Measurements from ENCODE around the gene ELP5.
A peak's percentile ranks its signal among the peaks of the same experiment; 100 is the strongest.

ELP5 gene

DNA sequence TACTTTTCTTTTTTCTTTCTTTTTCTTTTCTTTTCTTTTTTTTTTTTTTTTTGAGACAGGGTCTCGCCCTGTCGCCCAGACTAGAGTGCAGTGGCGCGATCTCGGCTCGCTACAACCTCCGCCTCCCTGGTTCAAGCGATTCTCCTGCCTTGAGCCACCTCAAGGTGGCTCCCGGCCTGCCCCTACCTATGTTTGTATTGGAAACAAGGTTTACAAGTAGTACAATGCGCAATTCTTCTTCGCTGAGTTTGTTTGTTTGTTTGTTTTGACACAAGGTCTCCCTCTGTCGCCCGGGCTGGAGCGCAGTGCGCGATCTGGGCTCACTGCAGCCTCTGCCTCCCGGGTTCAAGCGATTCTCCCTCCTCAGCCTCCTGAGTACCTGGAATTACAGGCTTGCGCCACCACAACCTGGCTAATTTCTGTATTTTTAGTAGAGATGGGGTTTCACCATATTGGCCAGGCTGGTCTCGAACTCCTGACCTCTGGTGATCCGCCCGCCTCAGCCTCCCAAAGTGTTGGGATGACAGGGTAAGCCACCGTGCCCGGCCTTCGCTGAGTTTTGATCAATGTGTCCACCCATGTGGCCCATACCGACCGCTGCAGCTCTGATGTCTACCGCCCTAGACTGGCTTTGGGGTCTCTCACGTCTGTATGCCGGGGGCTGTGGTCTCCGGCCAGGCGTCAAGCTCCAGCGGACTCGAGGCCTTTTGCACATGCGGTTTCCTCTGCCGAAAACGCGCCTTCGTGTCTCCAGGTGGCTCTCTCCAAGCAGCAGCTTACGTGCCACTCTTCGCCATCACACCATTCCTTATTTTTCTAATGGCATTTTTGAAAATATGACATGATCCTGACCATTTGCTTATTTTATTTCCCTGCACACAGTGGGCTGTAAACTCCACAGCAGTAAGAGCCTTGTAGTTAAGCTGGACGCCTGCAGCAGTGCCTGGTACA lies 43.5 kb downstream of the ELP5 start:
- no peaks in the 10 kb centered on the region for H3K9me3 ChIP-seq (ENCODE audit: control insufficient read depth, insufficient read depth, low read length)
- no peaks in the 10 kb centered on the region for H3K9me2 ChIP-seq (replicated peaks; ENCODE audit: control insufficient read depth, low read length)
- peaks cover 36% of the 10 kb centered on the region for H3K27me3 ChIP-seq (ENCODE audit: control insufficient read depth, low read length)
- no peaks in the 10 kb centered on the region for H3K36me3 ChIP-seq (ENCODE audit: control insufficient read depth, low read length)
- no peaks in the 10 kb centered on the region for H3K79me2 ChIP-seq (ENCODE audit: control insufficient read depth, low read length)
- H3F3A ChIP-seq (ENCODE audit: control insufficient read depth, insufficient read depth) = 0 out of 2 replicates have a peak, but pooled peaks cover 2% of the 10 kb centered on the region
- no peaks in the 10 kb centered on the region for H4K20me1 ChIP-seq (ENCODE audit: control insufficient read depth, insufficient read depth, low read depth, low read length)
- TF ChIP-seq EZH2phosphoT487 (IDR thresholded peaks at IDR 0.05; ENCODE audit: borderline replicate concordance, low read length) = no peak
- TF ChIP-seq, protein P1, sequence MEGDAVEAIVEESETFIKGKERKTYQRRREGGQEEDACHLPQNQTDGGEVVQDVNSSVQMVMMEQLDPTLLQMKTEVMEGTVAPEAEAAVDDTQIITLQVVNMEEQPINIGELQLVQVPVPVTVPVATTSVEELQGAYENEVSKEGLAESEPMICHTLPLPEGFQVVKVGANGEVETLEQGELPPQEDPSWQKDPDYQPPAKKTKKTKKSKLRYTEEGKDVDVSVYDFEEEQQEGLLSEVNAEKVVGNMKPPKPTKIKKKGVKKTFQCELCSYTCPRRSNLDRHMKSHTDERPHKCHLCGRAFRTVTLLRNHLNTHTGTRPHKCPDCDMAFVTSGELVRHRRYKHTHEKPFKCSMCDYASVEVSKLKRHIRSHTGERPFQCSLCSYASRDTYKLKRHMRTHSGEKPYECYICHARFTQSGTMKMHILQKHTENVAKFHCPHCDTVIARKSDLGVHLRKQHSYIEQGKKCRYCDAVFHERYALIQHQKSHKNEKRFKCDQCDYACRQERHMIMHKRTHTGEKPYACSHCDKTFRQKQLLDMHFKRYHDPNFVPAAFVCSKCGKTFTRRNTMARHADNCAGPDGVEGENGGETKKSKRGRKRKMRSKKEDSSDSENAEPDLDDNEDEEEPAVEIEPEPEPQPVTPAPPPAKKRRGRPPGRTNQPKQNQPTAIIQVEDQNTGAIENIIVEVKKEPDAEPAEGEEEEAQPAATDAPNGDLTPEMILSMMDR (IDR thresholded peaks at IDR 0.05; ENCODE audit: low read depth, low read length, poor library complexity, severe bottlenecking) = no peak
- H3K4me3 ChIP-seq (ENCODE audit: low read length) = peak overlapping the region; percentile 69
- H3K27ac ChIP-seq (ENCODE audit: low read depth, low read length) = no peak overlapping the region
- H3K4me2 ChIP-seq (ENCODE audit: low read length) = peak overlapping the region; percentile 89
- H3K4me1 ChIP-seq (ENCODE audit: control insufficient read depth, low read length) = peaks cover 23% of the 10 kb centered on the region

DNA sequence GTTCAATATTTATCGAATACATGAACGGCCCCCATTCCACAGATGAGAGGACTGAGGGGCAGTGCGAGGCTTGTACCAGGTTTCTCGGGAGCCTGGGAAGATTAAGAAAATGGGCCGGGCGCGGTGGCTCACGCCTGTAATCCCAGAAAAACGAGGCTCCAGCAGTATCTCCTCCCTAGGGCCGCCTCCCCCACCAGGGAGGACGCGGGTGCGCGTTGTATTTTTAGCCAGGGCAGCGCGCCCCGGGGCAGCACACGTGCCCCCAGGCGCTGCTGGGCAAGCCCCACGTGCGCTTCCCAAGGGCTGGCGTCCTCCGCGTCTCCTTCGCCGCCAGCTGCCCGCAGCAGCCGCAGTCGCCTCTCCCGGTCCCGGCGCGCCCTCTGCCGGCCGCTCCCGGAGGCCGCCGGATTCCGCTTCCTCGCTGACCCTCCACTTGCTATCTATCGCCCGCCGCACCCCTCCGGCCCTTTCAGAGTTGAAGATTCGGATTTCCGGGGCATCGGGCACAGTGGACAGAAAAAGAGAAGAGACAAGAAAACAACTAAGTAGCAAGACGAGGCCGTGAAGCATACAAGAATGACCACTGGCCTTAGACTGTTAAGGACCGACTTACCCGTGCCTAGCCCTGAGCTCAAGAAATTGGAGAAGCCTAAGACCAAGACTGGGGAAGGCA lies 44.3 kb downstream of the ELP5 start:
- H3K4me2 ChIP-seq (ENCODE audit: low read length) = peak overlapping the region; percentile 89
- TF ChIP-seq, protein P1 (IDR thresholded peaks at IDR 0.05; ENCODE audit: low read depth, low read length, poor library complexity, severe bottlenecking) = peak; percentile 93
- no peak for TF ChIP-seq EZH2phosphoT487 (IDR thresholded peaks at IDR 0.05; ENCODE audit: borderline replicate concordance, low read length)
- H3F3A ChIP-seq (ENCODE audit: control insufficient read depth, insufficient read depth) = 0 out of 2 replicates have a peak, but pooled peaks cover 2% of the 10 kb centered on the region
- H3K9me2 ChIP-seq (replicated peaks; ENCODE audit: control insufficient read depth, low read length) = no peaks in the 10 kb centered on the region
- H3K4me3 ChIP-seq (ENCODE audit: low read length) = peak overlapping the region; percentile 49
- no peaks in the 10 kb centered on the region for H3K36me3 ChIP-seq (ENCODE audit: control insufficient read depth, low read length)
- no peaks in the 10 kb centered on the region for H3K9me3 ChIP-seq (ENCODE audit: control insufficient read depth, insufficient read depth, low read length)
- no peak overlapping the region for H3K27ac ChIP-seq (ENCODE audit: low read depth, low read length)
- H3K4me1 ChIP-seq (ENCODE audit: control insufficient read depth, low read length) = peaks cover 23% of the 10 kb centered on the region
- H3K27me3 ChIP-seq (ENCODE audit: control insufficient read depth, low read length) = peaks cover 28% of the 10 kb centered on the region
- no peaks in the 10 kb centered on the region for H3K79me2 ChIP-seq (ENCODE audit: control insufficient read depth, low read length)
- H4K20me1 ChIP-seq (ENCODE audit: control insufficient read depth, insufficient read depth, low read depth, low read length) = no peaks in the 10 kb centered on the region

DNA sequence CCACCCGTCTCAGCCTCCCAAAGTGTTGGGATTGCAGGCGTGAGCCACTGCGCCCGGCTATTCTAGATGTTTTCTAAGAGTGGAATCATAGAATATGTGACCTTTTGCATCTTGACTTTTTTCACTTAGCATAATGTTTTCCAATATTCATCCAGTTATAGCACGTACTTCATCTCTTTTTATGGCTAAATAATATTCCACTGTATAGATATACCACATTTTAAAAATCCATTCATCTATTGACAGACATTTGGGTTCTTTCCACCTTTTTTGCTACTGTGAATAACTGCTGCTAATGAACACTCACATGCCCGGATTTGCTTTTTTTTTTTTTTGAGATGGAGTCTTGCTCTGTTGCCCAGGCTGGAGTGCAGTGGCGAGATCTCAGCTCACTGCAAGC lies 52.2 kb downstream of the ELP5 start:
- H3K79me2 ChIP-seq (ENCODE audit: control insufficient read depth, low read length) = peaks cover 18% of the 10 kb centered on the region
- no peaks in the 10 kb centered on the region for H3K27me3 ChIP-seq (ENCODE audit: control insufficient read depth, low read length)
- no peaks in the 10 kb centered on the region for H3K9me2 ChIP-seq (replicated peaks; ENCODE audit: control insufficient read depth, low read length)
- TF ChIP-seq, protein P1 (IDR thresholded peaks at IDR 0.05; ENCODE audit: low read depth, low read length, poor library complexity, severe bottlenecking) = no peak
- TF ChIP-seq EZH2phosphoT487 (IDR thresholded peaks at IDR 0.05; ENCODE audit: borderline replicate concordance, low read length) = no peak
- no peaks in the 10 kb centered on the region for H3K9me3 ChIP-seq (ENCODE audit: control insufficient read depth, insufficient read depth, low read length)
- H3K4me3 ChIP-seq (ENCODE audit: low read length) = no peak overlapping the region
- peaks cover 18% of the 10 kb centered on the region for H3K36me3 ChIP-seq (ENCODE audit: control insufficient read depth, low read length)
- H3K4me1 ChIP-seq (ENCODE audit: control insufficient read depth, low read length) = peaks cover 8% of the 10 kb centered on the region
- no peak overlapping the region for H3K4me2 ChIP-seq (ENCODE audit: low read length)
- H3K27ac ChIP-seq (ENCODE audit: low read depth, low read length) = no peak overlapping the region
- peaks cover 14% of the 10 kb centered on the region for H3F3A ChIP-seq (ENCODE audit: control insufficient read depth, insufficient read depth)
- H4K20me1 ChIP-seq (ENCODE audit: control insufficient read depth, insufficient read depth, low read depth, low read length) = peaks cover 2% of the 10 kb centered on the region

All from DOHH2 (cell line).